Activated naive CD4-positive, alpha-beta T cell treated with anti-CD3 and anti-CD28 coated beads, Interleukin-2, amount 50 U/mL, for 72 hours (primary cell): ENCODE data around the gene DAP. TPM values are rescaled to one million over a fixed set of nuclear protein-coding genes. Genes with fewer than 3 reads are reported as not detected.

ENCODE experiments used
- ATAC-seq, 2 donors: fragments of 150-1000 bp; cut with Tn5 transposase; 2 replicates each; pipeline ENCODE4 v1.10.0; 2021; ENCODE audit warnings: mild to moderate bottlenecking in 2 of 2, moderate library complexity in 2 of 2
- DNase-seq, 2 donors: peaks; one replicate each; pipeline ENCODE4 v3.0.0; 2021 to 2022; ENCODE audit warnings: low spot score in 2 of 2
- H3K27ac Mint-ChIP-seq, 2 donors: one replicate each; pipeline ENCODE4 v1.8.0; 2022; ENCODE audit warnings: mild to moderate bottlenecking in 2 of 2, mixed read lengths in 2 of 2
- H3K36me3 Mint-ChIP-seq, 2 donors: one replicate each; pipeline ENCODE4 v1.8.0; 2022; ENCODE audit warnings: mixed read lengths in 2 of 2
- H3K9me3 Mint-ChIP-seq, 2 donors: one replicate each; pipeline ENCODE4 v1.8.0; 2022; ENCODE audit warnings: mixed read lengths in 2 of 2
- total RNA-seq, 2 donors: library from RNA; stranded (reverse); gene quantifications; one replicate each; pipeline ENCODE4 v1.2.3, GENCODE V29; 2022

DAP gene
- total RNA-seq, 2 donors from 2014 or later = 21.9 to 37.7 TPM

DNA sequence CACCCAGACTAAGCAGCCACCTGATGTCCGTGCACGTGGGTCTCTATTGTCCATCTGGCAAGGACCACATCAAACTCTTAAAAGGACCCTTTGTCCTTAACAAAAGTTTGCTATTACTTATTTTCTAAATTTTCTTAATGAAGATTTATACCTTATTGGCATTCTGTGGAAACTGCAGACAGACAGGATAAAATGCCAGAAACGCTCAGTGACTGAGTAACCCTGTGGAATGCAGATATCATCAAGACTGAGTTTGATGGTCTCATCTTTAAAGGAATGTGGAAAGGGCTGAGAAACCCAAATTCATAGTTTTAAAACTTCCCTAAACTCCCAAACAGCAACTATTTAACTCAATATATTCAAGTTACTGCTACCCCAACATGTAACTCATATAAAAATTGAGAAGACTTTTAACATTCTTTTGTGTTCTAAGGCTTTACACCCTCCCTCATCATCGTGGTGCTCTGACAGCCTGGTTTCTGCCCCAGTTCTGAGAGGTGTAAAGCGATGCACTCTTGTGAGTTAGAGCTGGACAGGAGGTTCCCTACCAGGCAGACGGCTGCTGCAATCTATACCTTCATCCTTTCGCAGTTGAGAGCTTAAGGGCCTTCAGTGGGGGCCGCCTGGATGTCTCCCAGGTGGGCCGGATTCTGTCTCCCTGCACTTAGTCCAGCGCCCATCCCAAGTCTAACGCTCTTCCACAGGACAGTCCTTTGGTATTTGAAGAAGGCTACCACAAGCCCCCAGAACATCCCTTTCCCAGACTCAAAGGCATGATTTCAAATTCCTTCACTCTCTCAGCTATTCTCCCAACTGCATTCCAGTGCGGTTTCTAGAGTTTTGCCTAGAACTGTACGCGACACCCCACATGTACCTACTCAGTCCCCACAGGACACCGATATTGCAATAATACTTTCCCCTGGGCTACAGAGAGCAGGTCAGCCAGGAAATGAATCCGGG, 68.9 kb downstream of the DAP start:
- Mint-ChIP-seq H3K27ac (no peak overlapping the region), H3K36me3 (peaks cover 0 to 5% of the 10 kb centered on the region in 2 donors), H3K9me3 (no peaks in the 10 kb centered on the region)
- no peak for DNase-seq
- no peak for ATAC-seq

- Mint-ChIP-seq H3K9me3 (no peaks in the 10 kb centered on the region), H3K27ac (peak overlapping the region in 1 of 2 donors; percentile 39), H3K36me3 (peaks cover 0 to 5% of the 10 kb centered on the region in 2 donors)
- ATAC-seq (no peak), DNase-seq (no peak)
Measured at GRCh38 chr5:10690460-10691440, 70.3 kb downstream of the DAP start.

GRCh38 chr5:10689391-10690081, 71.5 kb downstream of the DAP start:
- Mint-ChIP-seq H3K9me3 (no peaks in the 10 kb centered on the region), H3K27ac (peak overlapping the region in 1 of 2 donors; percentile 63), H3K36me3 (peaks cover 0 to 5% of the 10 kb centered on the region in 2 donors)
- DNase-seq (peak in 1 of 2 donors; percentile 60), ATAC-seq (peak in 1 of 2 donors; percentile 43)

DNA sequence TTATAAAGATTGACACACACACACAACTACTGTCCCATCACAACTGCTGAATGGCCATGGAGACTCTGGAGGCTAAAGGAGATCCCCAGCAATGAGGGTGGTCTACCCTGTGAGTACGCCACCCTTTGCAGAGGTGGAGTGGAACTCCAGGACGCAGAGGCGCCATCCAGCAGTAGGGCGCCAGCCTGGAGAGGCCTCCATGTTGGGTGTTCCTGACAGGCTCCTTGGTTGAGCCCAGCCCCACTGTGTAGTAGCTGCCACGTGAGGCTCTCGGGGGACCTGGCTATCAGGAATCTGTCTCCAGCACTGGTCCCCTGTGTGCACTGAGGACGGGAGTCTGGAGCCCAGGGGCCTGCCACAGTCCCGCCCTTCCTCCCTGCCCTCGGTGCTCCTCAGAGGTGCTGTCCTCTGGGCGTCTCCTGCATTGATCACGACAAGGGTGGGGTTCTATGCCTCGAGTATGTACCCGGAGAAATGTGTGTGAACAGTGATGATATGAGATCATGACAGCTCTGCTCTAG, 72.3 kb downstream of the DAP start:
- DNase-seq = peak in 1 of 2 donors; percentile 34
- ATAC-seq = no peak
- Mint-ChIP-seq H3K36me3 (peaks cover 0 to 5% of the 10 kb centered on the region in 2 donors), H3K27ac (peak overlapping the region in 1 of 2 donors; percentile 63), H3K9me3 (no peaks in the 10 kb centered on the region)

GRCh38 chr5:10686890-10687289, 74.1 kb downstream of the DAP start:
- no peak overlapping the region for H3K27ac Mint-ChIP-seq
- H3K36me3 Mint-ChIP-seq = peaks cover 0 to 9% of the 10 kb centered on the region in 2 donors
- H3K9me3 Mint-ChIP-seq = no peaks in the 10 kb centered on the region
- ATAC-seq (no peak), DNase-seq (no peak)

- Mint-ChIP-seq H3K36me3 (peaks cover 0 to 19% of the 10 kb centered on the region in 2 donors), H3K9me3 (no peaks in the 10 kb centered on the region), H3K27ac (peak overlapping the region in 1 of 2 donors; percentile 25)
- no peak for ATAC-seq
- no peak for DNase-seq
Measured at GRCh38 chr5:10685115-10685521, 75.9 kb downstream of the DAP start.

DNA sequence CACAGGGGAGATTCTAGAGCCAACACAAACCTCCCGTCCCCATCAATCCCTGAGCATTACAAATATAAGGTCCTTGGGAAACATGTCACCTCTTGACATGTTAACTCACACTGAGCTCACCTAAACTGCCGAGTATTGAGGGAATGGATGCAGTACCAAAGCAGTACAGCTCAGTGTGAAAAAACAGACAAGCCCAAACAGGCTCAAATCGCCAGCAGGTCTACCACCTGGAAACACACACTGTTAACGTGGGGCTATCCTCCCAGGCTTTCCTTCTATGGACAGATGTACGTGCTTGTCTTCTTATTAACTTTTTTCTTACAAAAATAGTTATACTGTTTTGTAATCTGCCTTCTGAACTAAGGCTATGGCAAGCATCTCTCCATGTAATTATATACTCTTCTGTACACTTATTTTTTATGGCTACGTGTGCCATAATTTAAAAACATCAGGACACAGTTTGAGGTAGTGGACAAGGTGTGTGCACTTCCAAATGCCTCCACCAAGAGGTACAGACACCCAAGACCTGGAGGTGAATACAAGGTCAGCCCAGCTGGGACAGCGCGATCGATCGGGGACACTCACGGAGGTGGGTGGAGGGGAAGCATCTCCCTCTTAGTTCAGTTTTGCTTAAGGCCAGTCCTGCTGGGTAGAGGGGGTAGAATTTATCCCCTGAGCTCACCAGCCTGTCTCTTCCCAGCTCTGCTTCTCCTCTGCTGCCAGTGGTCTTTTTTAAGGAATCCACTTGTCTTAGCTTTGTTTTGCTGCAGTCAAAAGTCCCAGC, 76.5 kb downstream of the DAP start:
- Mint-ChIP-seq H3K9me3 (no peaks in the 10 kb centered on the region), H3K36me3 (peaks cover 0 to 19% of the 10 kb centered on the region in 2 donors), H3K27ac (peak overlapping the region in 1 of 2 donors; percentile 25)
- ATAC-seq (no peak), DNase-seq (no peak)

GRCh38 chr5:10682801-10683525, 78.1 kb downstream of the DAP start:
- H3K27ac Mint-ChIP-seq = peak overlapping the region in 1 of 2 donors; percentile 3
- H3K36me3 Mint-ChIP-seq = peaks cover 3 to 17% of the 10 kb centered on the region in 2 donors
- ATAC-seq (no peak), DNase-seq (no peak)
- H3K9me3 Mint-ChIP-seq = peaks cover 2% of the 10 kb centered on the region in 2 donors

DNA sequence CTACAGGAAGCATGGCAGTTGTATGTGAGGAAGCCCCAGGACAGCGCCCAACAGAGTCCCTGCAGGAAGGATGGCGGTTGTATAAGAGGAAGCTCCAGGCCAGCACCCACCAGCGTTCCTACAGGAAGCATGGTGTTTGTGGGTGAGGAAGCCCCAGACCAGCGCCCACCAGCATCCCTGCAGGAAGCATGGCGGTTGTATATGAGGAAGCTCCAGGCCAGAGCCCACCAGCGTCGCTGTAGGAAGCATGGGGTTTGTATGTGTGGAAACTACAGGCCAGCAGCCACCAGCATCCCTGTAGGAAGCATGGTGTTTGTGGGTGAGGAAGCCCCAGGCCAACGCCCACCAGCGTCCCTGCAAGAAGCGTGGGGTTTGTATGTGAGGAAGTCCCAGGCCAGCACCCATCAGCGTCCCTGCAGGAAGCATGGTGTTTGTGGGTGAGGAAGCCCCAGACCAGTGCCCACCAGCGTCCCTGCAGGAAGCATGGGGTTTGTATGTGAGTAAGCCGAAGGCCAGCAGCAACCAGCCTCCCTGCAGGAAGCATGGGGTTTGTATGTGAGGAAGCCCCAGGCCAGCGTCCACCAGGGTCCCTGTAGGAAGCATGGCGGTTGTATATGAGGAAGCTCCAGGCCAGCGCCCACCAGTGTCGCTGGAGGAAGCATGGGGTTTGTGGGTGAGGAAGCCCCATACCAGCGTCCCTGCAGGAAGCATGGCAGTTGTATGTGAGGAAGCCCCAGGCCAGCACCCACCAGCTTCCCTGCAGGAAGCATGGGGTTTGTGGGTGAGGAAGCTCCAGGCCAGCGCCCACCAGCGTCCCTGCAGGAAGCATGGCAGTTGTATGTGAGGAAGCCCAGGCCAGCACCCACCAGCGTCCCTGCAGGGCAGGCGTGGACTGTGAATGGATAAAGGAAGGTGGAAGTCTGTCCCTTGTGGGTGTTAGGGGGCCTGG, 79.0 kb downstream of the DAP start:
- no peak for ATAC-seq
- no peak for DNase-seq
- Mint-ChIP-seq H3K27ac (peak overlapping the region in 1 of 2 donors; percentile 3), H3K9me3 (peaks cover 11% of the 10 kb centered on the region in 2 donors), H3K36me3 (peaks cover 13 to 27% of the 10 kb centered on the region in 2 donors)

- Mint-ChIP-seq H3K27ac (no peak overlapping the region), H3K36me3 (peaks cover 13 to 36% of the 10 kb centered on the region in 2 donors), H3K9me3 (peaks cover 12 to 18% of the 10 kb centered on the region in 2 donors)
- no peak for DNase-seq
- no peak for ATAC-seq
Measured at GRCh38 chr5:10680876-10681481, 80.1 kb downstream of the DAP start.

DNA sequence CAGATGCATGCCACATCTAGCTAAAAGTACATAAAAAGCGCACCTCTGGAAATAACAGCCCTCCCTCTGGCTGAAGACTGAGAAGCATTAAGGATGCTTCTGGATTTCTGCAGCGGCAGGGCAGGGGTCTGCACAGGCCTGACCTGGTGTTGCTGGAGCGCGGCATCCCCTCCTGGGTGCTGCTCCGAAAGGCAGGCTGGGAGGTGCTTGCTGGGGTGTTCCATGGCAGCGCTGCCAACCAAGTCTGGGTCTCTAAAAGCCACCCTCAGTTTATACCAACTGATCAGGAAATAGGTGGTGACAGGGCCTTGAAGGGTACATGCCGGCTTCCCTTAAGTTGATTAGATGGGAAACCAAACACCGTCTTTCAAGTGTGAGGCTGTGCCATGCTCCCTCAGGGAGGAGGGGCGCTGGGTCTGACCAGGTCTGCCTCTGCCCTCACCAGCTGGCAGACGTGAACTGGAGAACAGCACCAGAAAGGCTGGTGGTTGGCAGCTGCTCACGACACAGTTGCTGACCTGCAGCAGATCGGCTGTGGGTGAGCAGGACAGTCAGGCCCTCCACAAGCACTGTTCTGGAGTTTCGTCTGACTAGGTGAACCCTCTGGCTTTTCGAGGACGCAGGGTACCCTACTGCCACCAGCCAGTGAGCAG, 81.6 kb downstream of the DAP start:
- Mint-ChIP-seq H3K27ac (no peak overlapping the region), H3K9me3 (peaks cover 12 to 18% of the 10 kb centered on the region in 2 donors), H3K36me3 (peaks cover 13 to 36% of the 10 kb centered on the region in 2 donors)
- no peak for ATAC-seq
- DNase-seq = no peak

- Mint-ChIP-seq H3K9me3 (peaks cover 12 to 18% of the 10 kb centered on the region in 2 donors), H3K36me3 (peaks cover 13 to 34% of the 10 kb centered on the region in 2 donors), H3K27ac (no peak overlapping the region)
- no peak for ATAC-seq
- no peak for DNase-seq
Measured at GRCh38 chr5:10678244-10678643, 82.8 kb downstream of the DAP start.

DNA sequence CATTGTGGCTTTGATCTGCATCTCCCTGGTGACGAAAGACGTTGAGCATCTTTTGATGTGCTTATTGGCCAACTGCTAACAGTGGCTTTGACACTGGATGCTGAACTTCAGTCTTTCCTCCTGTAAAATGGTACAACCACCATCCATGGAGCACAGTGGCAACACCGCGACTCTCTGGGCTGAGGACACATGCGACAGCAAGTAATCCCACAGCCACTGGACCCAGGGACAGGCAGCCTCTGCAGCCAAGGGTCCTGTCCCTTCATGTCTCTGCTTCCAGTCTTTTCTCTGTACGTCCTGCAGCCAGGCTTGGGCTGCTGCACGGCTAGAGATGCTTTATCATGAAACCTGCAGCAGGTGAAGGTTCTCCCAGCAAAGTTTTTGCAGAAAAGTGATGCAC, 83.5 kb downstream of the DAP start:
- ATAC-seq (no peak), DNase-seq (peak in 1 of 2 donors; percentile 48)
- Mint-ChIP-seq H3K36me3 (peaks cover 13 to 32% of the 10 kb centered on the region in 2 donors), H3K9me3 (peaks cover 12 to 18% of the 10 kb centered on the region in 2 donors), H3K27ac (no peak overlapping the region)
